ENCODE measurements around the gene OR52N5. TPM values are rescaled to one million over a fixed set of nuclear protein-coding genes. Genes with fewer than 3 reads are reported as not detected.

The OR52N5 gene
- total and polyA plus RNA-seq, 4 donors: not detected

DNA sequence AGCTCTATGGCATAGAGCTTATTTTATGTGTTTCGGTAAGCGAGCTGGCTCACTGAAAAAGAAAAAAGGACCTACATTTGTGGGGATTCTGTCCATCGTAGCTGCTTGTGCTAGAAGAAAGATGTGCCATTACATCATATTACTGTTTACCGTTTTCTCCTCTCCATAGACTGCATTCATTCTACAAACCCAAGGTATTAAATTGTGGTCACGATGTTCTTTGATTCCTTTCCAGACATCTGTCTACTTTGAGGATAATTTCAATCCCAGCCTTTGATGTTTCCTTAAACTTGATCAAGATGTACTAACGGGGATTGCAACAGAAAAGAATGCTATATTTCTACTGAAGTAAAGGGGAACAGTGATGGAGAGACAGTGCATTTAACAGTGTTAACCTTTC is 13.4 kb upstream of the OR52N5 start:
- TF ChIP-seq, protein P1, sequence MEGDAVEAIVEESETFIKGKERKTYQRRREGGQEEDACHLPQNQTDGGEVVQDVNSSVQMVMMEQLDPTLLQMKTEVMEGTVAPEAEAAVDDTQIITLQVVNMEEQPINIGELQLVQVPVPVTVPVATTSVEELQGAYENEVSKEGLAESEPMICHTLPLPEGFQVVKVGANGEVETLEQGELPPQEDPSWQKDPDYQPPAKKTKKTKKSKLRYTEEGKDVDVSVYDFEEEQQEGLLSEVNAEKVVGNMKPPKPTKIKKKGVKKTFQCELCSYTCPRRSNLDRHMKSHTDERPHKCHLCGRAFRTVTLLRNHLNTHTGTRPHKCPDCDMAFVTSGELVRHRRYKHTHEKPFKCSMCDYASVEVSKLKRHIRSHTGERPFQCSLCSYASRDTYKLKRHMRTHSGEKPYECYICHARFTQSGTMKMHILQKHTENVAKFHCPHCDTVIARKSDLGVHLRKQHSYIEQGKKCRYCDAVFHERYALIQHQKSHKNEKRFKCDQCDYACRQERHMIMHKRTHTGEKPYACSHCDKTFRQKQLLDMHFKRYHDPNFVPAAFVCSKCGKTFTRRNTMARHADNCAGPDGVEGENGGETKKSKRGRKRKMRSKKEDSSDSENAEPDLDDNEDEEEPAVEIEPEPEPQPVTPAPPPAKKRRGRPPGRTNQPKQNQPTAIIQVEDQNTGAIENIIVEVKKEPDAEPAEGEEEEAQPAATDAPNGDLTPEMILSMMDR (IDR thresholded peaks at IDR 0.05; ENCODE audit: control extremely low read depth, extremely low read depth): no peak
- DNase-seq (no peak), ATAC-seq (ENCODE audit: insufficient read depth, low FRiP score) (no peak)
- H3K27ac ChIP-seq (ENCODE audit: low read depth in 1 of 2, low read length in 1 of 2): no peak overlapping the region
- H3K36me3 ChIP-seq (ENCODE audit: control insufficient read depth in 4 of 4, insufficient read depth in 4 of 4, low read length in 4 of 4): no peaks in the 10 kb centered on the region
- no peaks in the 10 kb centered on the region for H3K27me3 ChIP-seq (ENCODE audit: control insufficient read depth in 3 of 3, insufficient read depth in 3 of 3, low read length in 2 of 3)
- no peak overlapping the region for H3K9ac ChIP-seq (ENCODE audit: insufficient read depth in 1 of 2, low read length in 2 of 2)
- whole genome bisulfite sequencing, 2 donors: 91 to 92% methylated on average over 6 of the region's 6 CpGs
- no peak overlapping the region for H3K4me3 ChIP-seq
- no peaks in the 10 kb centered on the region for H3K4me1 ChIP-seq (ENCODE audit: control insufficient read depth in 5 of 5, insufficient read depth in 5 of 5, low read length in 5 of 5)
- no peaks in the 10 kb centered on the region for H3K9me3 ChIP-seq (ENCODE audit: control insufficient read depth in 4 of 4, insufficient read depth in 3 of 4, low read length in 3 of 4)

DNA sequence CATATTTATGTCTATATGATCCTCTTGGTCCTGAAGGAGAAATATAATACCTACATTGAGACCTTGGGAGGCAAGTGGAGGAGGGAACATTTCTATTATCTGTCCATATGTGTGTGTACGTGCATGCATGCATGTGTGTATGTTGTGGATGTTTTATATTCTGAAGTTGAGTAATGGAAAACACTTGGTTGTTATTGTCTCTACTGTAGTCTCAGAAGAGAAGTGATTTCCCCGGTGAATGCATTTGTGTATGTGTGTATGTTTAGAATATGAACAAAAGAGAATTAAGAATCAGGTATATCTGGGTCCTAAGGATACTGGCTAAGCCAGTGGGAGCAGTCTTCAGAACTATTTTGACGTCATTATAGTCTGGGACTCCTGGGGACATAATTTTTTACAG is 8.0 kb upstream of the OR52N5 start, which contains the start of gene OR52N1:
Gene OR52N1, minus strand, starts transcription at position 101 of the 400 bp plus-strand sequence. CDS start 2,449 bp downstream, outside the sequence.
- ATAC-seq (ENCODE audit: insufficient read depth, low FRiP score) (no peak), DNase-seq (no peak)
- H3K9me3 ChIP-seq (ENCODE audit: control insufficient read depth in 4 of 4, insufficient read depth in 3 of 4, low read length in 3 of 4): no peaks in the 10 kb centered on the region
- no peaks in the 10 kb centered on the region for H3K36me3 ChIP-seq (ENCODE audit: control insufficient read depth in 4 of 4, insufficient read depth in 4 of 4, low read length in 4 of 4)
- TF ChIP-seq, protein P1 (IDR thresholded peaks at IDR 0.05; ENCODE audit: control extremely low read depth, extremely low read depth): no peak
- no peak within 1 kb of the TSS for H3K9ac ChIP-seq (ENCODE audit: insufficient read depth in 1 of 2, low read length in 2 of 2)
- no peak within 1 kb of the TSS for H3K27ac ChIP-seq (ENCODE audit: low read depth in 1 of 2, low read length in 1 of 2)
- no peaks in the 10 kb centered on the region for H3K27me3 ChIP-seq (ENCODE audit: control insufficient read depth in 3 of 3, insufficient read depth in 3 of 3, low read length in 2 of 3)
- H3K4me3 ChIP-seq: no peak within 1 kb of the TSS
- no peaks in the 10 kb centered on the region for H3K4me1 ChIP-seq (ENCODE audit: control insufficient read depth in 5 of 5, insufficient read depth in 5 of 5, low read length in 5 of 5)
- WGBS, 2 donors: 79 to 94% methylated on average over 3 of the region's 3 CpGs

DNA sequence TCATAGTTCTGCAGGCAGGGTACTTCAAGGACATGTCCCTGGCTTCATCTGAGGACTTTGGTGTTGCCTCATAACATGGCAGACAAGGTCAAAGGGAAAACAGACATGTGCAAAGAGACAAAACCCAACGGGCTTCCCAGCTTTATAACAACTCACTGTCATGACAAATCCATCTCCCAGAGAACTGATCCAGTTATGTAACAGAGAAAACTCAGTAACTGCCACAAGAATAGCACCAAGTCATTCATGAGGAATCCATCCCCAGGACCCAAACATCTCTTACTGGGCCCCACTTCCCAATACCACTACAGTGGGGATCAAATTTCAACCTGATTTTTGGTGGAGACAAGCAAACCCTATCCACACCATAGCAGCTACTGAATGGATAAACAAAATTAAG is 16.1 kb downstream of the OR52N5 start:
- Histone ChIP-seq H3K9ac (ENCODE audit: insufficient read depth in 1 of 2, low read length in 2 of 2) (no peak overlapping the region), H3K36me3 (ENCODE audit: control insufficient read depth in 4 of 4, insufficient read depth in 4 of 4, low read length in 4 of 4) (no peaks in the 10 kb centered on the region), H3K9me3 (ENCODE audit: control insufficient read depth in 4 of 4, insufficient read depth in 3 of 4, low read length in 3 of 4) (no peaks in the 10 kb centered on the region), H3K4me1 (ENCODE audit: control insufficient read depth in 5 of 5, insufficient read depth in 5 of 5, low read length in 5 of 5) (no peaks in the 10 kb centered on the region), H3K27me3 (ENCODE audit: control insufficient read depth in 3 of 3, insufficient read depth in 3 of 3, low read length in 2 of 3) (no peaks in the 10 kb centered on the region), H3K4me3 (no peak overlapping the region), H3K27ac (ENCODE audit: low read depth in 1 of 2, low read length in 1 of 2) (no peak overlapping the region)
- 68 to 88% methylated on average over 1 of the region's 1 CpG for WGBS, 2 donors
- ATAC-seq (ENCODE audit: insufficient read depth, low FRiP score) (no peak), DNase-seq (no peak)
- TF ChIP-seq, protein P1 (IDR thresholded peaks at IDR 0.05; ENCODE audit: control extremely low read depth, extremely low read depth): no peak

DNA sequence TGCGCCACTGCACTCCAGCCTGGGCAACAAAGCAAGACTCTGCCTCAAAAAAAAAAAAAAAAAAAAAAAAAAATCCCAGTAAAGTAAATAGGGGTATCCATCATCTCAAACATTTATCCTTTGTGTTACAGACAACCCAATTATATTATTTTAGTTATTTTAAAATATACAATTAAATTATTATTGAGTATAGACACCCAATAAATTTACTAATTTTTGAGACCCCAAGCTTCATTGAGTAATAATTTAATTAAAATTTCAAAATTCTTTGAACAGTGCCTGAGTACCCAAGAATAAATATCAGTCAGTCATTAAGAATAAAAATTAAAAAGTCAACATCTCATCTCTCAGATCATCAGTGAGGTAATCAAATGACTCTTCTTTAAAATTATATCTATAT is 29.2 kb downstream of the OR52N5 start, which contains the start of gene OR52N4:
Gene OR52N4, plus strand, starts transcription at position 301 of the 400 bp plus-strand sequence. CDS start 498 bp downstream, outside the sequence.
- Histone ChIP-seq H3K36me3 (ENCODE audit: control insufficient read depth in 4 of 4, insufficient read depth in 4 of 4, low read length in 4 of 4) (no peaks in the 10 kb centered on the region), H3K9ac (ENCODE audit: insufficient read depth in 1 of 2, low read length in 2 of 2) (no peak within 1 kb of the TSS), H3K4me3 (no peak within 1 kb of the TSS), H3K27ac (ENCODE audit: low read depth in 1 of 2, low read length in 1 of 2) (no peak within 1 kb of the TSS), H3K4me1 (ENCODE audit: control insufficient read depth in 5 of 5, insufficient read depth in 5 of 5, low read length in 5 of 5) (no peaks in the 10 kb centered on the region), H3K9me3 (ENCODE audit: control insufficient read depth in 4 of 4, insufficient read depth in 3 of 4, low read length in 3 of 4) (peaks cover 0 to 3% (median 0%) of the 10 kb centered on the region in 4 donors), H3K27me3 (ENCODE audit: control insufficient read depth in 3 of 3, insufficient read depth in 3 of 3, low read length in 2 of 3) (no peaks in the 10 kb centered on the region)
- DNase-seq (no peak), ATAC-seq (ENCODE audit: insufficient read depth, low FRiP score) (no peak)
- TF ChIP-seq, protein P1 (IDR thresholded peaks at IDR 0.05; ENCODE audit: control extremely low read depth, extremely low read depth): no peak
- 100% methylated on average over 1 of the region's 1 CpG for WGBS, 2 donors

Data from lung (tissue), 12 donors.